Left renal cortex interstitium (tissue), 4 donors: ENCODE measurements around the gene BCAP31. TPM values are rescaled to one million over a fixed set of nuclear protein-coding genes. Genes with fewer than 3 reads are reported as not detected.
"Not testable (repeated sequence)": the region's sequence is repeated elsewhere in the genome, so short reads cannot be mapped to it uniquely, and the experiment has no call there.

Experiments
- DNase-seq, 4 donors: peaks; one replicate each; pipeline ENCODE4 v3.0.0-alpha.2; 2013; ENCODE audit warnings: low read depth in 4 of 4, low spot score in 2 of 4, missing footprints in 1 of 4
- polyA plus RNA-seq, 4 donors: library from polyadenylated mRNA; unstranded; fragments of 120-200 nt; gene quantifications; one replicate each; pipeline ENCODE4 v1.2.1, GENCODE V29; 2013; ENCODE audit not compliant: insufficient read length in 4 of 4

BCAP31 gene
- polyA plus RNA-seq, 4 donors: 181 to 197 (median 188) TPM

DNA sequence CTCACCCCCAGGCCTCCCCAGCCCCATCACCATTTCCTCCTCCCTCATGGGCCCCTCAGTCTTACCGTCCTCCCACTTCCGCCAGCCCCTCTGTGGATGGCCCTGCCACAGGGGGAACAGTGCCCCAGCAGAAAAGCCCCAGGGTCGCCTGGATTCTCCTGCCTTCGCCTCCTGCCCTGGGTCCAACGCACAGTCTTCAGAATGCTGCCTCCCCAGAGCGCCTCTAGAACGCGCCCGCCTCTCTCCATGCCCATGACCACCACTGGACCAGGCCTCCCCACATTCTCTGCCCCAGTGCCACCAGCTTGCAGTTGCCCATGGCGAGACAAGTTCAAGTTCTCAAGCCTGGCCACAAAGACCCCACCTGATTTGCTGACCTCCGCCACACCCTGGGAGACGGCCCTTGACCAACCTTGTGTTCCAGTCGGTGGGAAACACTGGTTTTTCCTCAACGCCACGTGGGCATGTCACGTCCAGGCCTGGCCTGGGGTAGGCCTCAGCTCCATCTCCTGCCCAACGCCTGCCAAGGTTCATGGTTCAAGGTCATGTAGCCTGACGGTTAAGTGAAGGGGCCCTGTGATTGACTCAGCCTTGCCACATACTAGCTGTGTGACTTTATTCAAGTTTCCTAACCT lies 39.2 kb upstream of the BCAP31 start:
- DNase-seq: no peak

DNA sequence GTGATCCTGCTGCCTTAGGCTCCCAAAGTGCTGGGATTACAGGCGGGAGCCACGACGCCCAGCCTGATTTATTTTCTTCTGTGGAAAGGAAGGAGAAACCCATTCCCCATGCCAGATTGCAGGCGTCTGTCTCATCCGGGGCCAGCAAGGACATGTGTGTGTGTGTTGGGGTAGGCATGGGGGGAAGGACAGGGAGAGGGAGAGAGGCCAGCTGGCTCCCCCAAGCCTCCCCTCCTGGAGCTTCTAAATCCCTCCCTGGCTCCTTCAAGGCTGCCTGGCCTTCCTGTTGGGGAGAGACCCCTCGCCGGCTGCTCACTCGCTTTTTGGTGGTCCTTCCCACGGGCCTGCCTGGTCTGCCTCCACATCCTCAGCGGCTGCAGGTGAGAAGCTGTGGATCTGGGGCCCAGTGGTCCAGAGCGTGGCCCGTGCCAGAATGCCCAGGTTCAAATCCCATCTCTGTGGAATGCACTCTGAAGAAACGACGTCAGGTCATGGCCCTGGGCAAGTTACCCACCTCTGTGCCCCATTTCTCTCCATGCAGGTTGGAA lies 38.5 kb upstream of the BCAP31 start:
- DNase-seq: no peak

DNA sequence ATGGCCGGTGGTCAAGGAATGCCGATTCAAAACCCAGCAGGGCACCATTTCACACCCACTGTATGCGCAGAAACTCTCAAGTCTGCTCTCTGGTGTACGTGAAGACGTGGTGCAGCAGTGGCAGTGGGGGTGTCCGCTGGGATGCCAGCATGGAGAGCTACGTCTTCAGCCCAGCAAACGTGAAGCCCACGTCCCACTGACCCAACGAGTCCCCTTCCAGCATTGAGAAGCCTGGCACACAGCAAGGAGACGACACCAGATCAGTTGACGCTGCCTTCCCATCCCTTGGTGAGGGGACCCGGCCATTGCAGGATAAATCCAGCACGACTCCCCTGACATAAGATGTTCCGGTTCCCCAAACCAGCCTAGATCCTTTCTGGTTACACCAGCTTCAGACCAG lies 37.7 kb upstream of the BCAP31 start:
- DNase-seq: no peak

DNA sequence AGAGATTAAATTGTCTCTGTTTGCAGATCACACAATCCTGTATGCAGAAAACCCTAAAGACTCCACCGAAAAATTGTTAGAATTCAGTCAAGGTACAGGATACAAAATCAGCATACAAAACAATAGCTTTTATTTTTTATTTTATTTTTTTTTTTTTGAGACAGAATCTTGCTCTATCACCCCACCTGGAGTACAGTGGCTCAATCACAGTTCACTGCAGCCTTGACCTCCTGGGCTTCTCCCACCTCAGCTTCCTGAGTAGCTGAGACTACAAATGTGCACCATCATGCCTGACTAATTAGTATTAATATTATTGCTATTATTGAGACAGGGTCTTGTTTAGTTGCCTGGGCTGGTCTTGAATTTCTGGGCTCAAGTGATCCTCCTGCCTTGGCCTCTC lies 30.9 kb upstream of the BCAP31 start:
- DNase-seq: no peak

DNA sequence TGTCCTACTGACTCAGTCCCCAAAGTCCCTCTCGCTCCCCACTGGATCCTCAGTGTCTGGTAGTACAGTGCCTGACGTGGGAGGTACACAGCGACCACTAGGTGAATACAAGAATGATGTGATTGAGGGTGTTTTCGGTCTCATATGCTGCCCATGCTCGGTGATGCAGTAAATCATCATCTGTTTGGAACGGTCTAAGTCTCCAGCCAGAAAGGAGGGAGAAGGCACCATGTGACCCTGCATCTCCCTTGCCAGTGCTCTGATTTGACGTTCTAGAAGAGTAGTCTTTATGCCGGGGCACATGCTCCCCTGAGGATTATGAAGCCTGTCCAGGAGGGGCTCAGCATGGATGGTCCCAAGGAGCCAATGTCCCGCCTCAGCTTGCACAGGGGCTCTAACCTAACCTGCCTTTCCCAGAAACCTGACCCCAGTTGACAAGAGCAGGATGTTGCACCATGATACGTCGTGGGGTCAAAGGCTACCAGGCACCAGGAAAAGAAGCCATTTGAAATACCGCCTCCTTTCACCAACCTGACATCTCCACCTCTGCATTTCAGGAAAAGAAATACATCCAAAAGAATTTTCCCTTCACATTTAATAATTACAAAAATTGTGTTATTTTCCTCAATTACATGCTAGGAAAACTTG lies 26.1 kb upstream of the BCAP31 start:
- no peak for DNase-seq

DNA sequence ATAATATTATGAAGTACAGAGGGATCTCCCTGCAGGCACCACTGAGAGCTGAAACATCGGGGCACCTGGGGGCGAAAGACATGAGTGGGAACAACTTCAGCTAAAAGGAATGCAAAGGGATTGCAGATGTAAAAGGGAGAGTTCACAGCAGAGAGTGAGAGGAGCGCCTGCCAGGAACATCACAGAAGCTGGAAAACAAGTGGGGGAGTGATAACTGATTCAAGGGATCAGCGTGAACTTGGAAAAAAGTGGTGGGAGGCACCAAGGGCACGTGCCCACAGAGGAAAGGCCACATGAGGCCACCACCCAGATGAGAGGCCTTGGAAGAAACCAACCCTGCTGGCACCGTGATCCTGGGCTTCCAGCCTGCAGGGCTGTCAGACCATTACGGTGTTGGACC lies 24.8 kb upstream of the BCAP31 start:
- DNase-seq: not testable (repeated sequence)

DNA sequence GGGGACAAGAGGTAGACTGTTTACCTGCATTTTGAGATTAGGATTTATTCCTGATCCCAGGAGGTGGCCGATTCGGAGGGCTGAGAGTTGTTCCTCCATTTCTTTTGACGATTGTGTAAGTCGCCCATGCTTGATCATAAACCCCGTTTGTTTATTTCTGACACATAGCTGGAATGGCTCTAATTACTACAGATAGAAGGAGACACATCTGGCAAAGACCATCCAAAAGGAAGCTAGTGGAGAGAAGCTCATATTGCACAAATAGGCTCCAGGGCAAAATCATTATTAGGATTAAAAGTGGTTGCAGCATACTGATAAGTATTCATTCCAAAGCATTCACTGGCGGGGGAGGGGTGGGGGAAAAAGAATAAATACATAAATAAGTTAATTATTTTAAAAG lies 22.8 kb upstream of the BCAP31 start:
- DNase-seq: not testable (repeated sequence)

DNA sequence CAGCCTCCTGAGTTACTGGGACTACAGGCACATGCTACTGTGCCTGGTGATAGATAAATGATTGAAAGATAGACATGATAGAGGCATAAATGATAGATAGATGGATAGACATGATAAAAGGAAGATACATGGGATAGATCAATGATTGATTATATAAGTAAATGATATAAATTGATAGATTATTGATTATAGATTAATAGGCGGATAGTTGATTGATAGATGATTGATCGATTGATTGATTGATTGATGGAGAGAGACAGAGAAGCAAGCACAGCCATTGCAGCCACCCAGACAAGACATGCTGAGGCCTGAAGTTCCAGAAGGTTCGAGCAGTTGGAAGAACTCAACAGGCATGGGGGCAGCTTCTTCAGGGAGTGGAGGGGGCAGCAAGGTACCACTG lies 22.2 kb upstream of the BCAP31 start:
- DNase-seq: no peak

DNA sequence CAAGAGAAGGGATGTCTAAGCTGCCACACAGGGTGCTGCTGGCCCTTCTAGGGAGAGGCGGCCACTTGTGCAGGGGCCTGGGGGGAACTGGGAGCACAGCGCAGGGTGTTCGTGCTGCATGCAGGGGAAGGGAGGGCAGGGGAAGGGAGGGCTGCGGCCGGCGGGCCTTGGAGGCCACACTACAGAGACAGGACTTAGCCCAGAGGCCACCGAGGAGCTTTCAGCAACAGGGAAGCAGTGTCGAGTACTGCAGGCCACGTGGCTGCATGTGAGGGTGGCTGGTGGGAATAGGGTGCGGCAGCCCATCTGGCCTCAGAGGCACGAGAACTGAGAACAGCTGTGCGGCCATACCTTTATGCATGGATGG lies 20.9 kb upstream of the BCAP31 start:
- DNase-seq: not testable (repeated sequence)

DNA sequence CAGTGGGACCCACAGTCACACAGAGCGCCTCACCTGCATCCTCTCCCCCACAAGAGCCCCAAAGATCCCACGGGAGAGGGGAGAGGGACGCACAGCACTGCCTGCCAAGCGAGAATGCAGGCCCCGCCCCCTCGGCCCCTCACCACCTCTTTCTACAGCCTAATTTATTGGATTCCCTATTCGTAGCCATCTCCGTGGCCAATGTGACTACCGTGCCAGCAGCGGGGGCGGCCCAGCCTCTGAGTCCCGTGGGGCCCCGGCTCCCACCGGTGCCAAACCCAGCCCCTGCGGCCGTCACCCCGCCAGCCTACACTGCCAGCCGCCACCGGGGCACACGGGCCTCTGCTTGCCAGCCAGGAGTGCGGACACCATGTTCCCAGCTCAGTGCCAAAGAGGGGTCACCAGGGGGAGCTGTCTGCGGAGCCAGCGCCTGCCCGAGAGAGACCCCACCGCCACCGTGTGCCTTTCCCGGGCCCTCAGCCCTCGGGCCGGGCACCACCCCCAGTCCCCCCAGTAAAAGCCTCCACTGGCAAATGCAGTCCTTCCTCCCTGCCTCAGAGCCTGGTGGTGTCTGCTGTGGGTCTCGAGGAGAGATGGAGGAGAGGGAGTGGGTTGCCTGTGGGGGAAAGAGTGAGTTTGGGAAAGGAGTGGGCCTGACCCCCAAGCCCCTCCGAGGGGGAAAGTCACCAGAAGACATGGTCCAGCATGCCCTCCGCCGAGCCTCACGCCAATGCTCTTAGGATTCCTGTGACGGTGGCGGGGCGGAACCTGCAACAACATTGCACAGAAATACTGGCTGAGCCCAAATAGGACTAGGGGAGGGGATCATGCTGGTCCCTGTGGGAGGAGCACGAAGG lies 20.3 kb upstream of the BCAP31 start:
- no peak for DNase-seq

DNA sequence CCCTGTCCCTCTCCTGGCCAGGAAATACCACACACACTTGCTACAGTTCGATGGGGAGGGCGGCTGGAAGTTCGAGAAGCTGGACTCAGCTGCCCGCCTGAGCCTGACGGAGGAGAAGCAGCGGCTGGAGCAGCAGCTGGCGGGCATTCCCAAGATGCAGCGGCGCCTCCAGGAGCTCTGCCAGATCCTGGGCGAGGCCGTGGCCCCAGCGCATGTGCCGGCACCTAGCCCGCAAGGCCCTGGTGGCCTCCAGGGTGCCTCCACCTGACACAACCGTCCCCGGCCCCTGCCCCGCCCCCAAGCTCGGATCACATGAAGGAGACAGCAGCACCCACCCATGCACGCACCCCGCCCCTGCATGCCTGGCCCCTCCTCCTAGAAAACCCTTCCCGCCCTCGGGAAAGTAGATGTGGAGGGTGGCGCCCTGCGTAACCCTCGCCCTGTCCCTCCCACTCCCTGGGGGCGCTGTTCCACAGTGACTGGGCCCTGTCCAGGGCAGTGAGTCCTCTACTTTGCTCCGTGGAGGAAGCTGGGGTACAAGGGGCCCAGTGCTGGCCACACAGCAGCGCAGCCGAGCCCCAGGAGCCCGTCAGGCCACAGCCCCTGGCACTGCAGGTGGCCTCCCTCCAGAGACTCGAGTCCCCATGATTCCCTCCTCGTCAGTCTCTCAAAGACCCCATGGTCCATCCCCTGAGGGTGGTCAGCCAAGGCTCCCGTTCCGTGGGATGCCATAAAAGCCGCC lies 19.5 kb upstream of the BCAP31 start:
- DNase-seq: not testable (repeated sequence)

DNA sequence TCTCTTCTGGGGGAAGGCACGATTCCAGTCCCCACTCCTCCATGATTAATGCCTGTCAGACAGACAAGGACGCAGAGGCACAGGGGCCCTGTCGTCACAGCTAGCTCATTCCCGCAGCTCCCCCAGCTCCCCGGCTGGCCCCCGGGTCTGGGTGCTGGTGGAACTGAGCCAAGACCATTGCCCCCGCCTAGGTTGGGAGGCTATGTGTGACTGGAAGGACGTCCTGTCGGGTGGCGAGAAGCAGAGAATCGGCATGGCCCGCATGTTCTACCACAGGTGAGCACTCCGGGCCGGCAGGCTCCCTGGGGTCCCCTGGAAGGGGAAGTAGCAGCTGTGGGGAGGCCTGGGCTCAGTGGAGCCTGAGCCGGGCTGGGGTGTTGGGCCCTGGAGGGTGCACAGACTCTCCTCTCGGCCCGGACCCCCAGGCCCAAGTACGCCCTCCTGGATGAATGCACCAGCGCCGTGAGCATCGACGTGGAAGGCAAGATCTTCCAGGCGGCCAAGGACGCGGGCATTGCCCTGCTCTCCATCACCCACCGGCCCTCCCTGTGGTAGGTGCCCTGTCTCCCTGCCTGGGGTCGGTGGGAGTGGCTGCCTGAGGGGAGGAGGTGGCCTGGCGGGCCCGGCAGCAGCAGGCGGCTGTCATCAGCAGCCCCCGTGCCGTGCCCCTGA lies 18.7 kb upstream of the BCAP31 start:
- not testable (repeated sequence) for DNase-seq

DNA sequence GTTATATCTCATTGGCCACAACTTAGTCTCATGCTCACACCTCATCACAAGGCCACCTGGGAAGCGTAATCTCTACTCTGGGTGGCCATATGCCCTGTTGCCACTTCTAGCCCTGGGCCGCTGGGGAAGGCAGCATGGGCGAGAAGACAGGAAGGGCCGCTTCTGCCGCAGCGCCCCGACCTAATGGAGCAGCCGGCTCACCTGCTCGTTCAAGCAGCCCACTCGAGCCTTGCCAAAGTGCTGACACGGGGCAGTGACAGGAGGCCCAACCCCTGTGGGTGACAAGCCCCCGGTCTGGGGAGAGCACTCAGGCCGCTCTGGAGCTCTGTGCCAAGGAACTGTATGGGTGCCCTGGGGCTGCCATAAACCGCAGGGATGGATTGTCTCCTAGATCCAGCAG lies 17.9 kb upstream of the BCAP31 start:
- DNase-seq: not testable (repeated sequence)

DNA sequence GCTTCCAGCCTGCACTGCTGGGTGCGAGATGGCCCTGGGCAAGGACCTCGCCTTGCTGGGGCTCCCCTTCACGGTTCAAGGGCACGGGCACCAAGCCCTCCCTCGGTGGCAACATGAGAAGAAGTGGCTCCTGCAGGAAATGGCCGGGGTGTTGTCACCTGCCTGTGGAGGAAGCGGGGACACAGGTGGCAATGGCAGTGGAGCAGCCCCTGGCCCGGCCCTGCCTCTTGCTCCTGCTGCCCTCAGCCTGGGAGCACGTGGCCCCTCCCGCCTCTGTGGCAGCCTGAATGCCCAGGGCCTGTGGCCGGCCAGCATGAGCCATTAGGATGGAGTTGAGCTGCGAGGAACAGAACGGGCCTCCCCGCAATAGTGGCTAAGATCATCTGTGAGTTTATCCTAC lies 17.3 kb upstream of the BCAP31 start:
- DNase-seq: no peak

DNA sequence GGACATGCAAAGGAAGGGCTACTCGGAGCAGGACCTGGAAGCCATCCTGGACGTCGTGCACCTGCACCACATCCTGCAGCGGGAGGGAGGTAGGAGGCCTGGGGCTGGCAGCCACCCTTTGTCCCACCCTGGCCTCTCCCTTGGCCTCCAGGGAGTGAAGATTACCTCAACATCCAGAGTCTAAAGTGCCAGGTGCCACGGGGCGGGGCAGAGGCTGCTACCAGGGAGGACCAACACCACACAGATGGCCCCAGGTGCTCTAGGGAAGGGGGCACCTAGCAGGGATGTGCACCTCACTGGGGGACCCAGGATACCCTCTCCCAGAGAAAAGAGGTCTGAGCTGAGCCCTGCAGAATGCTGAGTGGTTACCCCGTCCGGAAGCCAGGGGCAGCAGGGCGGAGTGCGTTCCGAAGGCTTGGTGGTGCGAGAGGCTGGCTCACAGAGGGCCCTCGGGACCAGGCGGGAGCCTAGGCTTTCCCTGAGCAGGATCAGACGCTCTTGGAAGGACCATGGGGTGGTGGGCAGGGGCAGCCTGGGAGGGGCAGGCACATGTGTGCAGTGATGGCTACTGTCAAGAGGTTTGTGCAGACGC lies 16.5 kb upstream of the BCAP31 start:
- DNase-seq: no peak

DNA sequence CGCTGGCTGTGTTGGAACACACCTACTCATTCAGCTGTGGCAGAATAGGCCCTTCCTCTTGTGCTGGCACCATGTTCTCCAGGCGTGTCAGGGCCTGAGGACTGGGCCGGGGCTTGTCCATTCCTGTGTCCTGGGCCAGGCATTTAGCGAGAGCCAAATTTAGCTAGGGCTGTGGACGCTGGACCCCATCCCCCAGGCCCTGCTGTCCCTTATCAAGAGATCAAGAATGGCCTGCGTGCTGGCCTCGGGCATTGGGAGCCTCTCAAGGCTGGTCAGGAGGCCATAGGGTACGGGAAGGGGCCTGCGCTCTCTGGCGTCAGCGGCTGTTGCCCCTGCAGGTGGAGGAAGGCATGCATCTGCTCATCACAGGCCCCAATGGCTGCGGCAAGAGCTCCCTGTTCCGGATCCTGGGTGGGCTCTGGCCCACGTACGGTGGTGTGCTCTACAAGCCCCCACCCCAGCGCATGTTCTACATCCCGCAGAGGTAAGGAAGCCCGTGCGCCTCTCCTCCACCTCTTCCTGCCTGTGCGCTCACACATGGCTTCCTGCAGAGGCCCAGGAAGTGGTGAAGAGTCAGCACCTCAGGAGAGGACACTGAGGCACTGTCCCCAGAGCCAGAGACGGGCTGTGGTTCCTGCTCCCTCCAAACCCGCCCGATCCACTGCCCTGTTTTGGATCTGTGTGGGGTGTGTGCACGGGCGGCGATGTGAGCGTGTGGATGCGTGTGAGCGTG lies 15.7 kb upstream of the BCAP31 start:
- DNase-seq: no peak

DNA sequence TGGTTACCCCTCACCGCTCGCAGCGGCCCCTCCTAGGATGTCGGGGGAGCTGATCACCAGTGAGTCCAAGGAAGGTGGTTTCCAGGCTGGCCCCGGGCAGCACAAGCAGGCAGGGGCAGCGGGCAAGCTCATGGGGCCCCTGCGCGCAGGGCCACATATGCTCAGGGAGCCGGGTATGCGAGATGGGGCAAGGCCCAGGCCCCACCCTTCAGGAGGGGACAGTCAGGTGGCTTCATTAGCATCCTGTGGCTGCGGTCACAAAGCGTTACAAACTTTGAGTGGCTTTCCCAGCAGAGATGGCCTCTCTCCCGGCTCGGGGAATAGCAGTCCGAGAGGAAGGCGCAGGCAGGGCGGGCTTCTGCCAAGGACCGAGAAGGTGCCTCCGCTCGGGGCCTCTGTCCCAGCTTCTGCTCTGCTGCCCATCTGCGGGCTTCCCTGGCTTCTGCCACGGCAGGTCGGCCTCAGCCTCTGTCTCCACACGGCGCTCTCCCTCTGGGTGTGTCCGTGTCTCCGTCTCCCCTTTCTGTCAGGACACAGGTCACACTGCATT lies 13.9 kb upstream of the BCAP31 start:
- DNase-seq: no peak

DNA sequence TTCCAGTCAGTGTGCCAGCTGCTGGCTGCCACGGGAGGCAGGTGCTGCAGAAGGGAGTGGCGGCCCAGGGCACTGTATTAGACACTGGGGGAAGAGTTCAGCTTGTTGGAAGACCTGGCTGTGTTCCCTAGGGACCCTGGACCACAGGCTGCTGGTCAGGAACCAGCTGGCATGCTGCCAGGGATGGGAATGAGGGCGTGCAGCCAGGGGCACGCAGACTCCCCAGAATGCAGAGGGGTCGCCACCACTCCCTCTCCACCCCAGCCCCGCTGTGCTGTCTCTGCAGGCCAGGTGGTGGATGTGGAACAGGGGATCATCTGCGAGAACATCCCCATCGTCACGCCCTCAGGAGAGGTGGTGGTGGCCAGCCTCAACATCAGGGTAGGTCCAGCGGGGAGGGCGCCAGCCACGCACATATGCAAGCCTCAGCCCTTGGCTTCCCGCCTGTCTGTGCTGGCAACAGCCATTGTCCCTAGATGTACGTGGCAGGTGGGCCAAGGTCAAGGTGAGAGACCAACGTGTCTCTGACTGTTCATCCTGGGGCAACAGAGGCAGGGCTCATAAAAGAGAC lies 12.8 kb upstream of the BCAP31 start:
- no peak for DNase-seq
